PFSK-1 (cell line): ENCODE measurements around the gene OTULINL.

Experiments used
- FOXP2 ChIP-seq: optimal IDR thresholded peaks from 2 replicates; pipeline ENCODE3; 2011; ENCODE audit warnings: borderline replicate concordance, control low read depth, inconsistent platforms; ENCODE audit not compliant: insufficient read depth; ENCODE audit errors: extremely low read length, extremely low read depth
- POLR2AphosphoS5 ChIP-seq: IDR thresholded peaks from 2 replicates; pipeline ENCODE4 v1.6.1; 2012; ENCODE audit warnings: low read depth, mild to moderate bottlenecking, control low read depth, low read length, moderate library complexity
- REST ChIP-seq, 2 experiments: IDR thresholded peaks; 2 replicates each; pipeline versions ENCODE4 v1.6.1 to v1.8.0; 2011 to 2012; ENCODE audit warnings: low read depth in 2 of 2, low read length in 2 of 2, control low read depth in 1 of 2, inconsistent platforms in 1 of 2, mild to moderate bottlenecking in 1 of 2, moderate library complexity in 1 of 2; ENCODE audit not compliant: insufficient read depth in 1 of 2
- SIN3A ChIP-seq: IDR thresholded peaks from 2 replicates; pipeline ENCODE4 v1.6.1; 2012; ENCODE audit warnings: mild to moderate bottlenecking, low read length, moderate library complexity, borderline replicate concordance; ENCODE audit not compliant: insufficient read depth
- TAF1 ChIP-seq: IDR thresholded peaks from 2 replicates; pipeline ENCODE4 v1.6.1; 2012; ENCODE audit warnings: low read length, control low read depth, borderline replicate concordance; ENCODE audit not compliant: insufficient read depth

OTULINL gene

GRCh38 chr5:14593326-14594021, 11.9 kb downstream of the OTULINL start:
- no peak for TF ChIP-seq TAF1
- no peak for TF ChIP-seq REST (IDR thresholded peaks at IDR 0.05; ENCODE audit: insufficient read depth in 1 of 2, low read depth in 2 of 2, low read length in 2 of 2)
- no peak for TF ChIP-seq SIN3A
- TF ChIP-seq POLR2AphosphoS5: no peak
- TF ChIP-seq FOXP2: no peak

- no peak for TF ChIP-seq FOXP2
- no peak for TF ChIP-seq REST (IDR thresholded peaks at IDR 0.05; ENCODE audit: insufficient read depth in 1 of 2, low read depth in 2 of 2, low read length in 2 of 2)
- no peak for TF ChIP-seq SIN3A
- no peak for TF ChIP-seq TAF1
- TF ChIP-seq POLR2AphosphoS5: no peak
Observed at GRCh38 chr5:14594378-14595074, 12.9 kb downstream of the OTULINL start.

- TF ChIP-seq REST (IDR thresholded peaks at IDR 0.05; ENCODE audit: insufficient read depth in 1 of 2, low read depth in 2 of 2, low read length in 2 of 2) (no peak), POLR2AphosphoS5 (no peak), FOXP2 (no peak), SIN3A (no peak), TAF1 (no peak)
Observed at GRCh38 chr5:14595189-14595588, 13.6 kb downstream of the OTULINL start.

- no peak for TF ChIP-seq TAF1
- no peak for TF ChIP-seq FOXP2
- no peak for TF ChIP-seq POLR2AphosphoS5
- no peak for TF ChIP-seq SIN3A
- TF ChIP-seq REST (IDR thresholded peaks at IDR 0.05; ENCODE audit: insufficient read depth in 1 of 2, low read depth in 2 of 2, low read length in 2 of 2): no peak
Observed at GRCh38 chr5:14595891-14596290, 14.3 kb downstream of the OTULINL start.

GRCh38 chr5:14597080-14597479, 15.5 kb downstream of the OTULINL start:
- TF ChIP-seq FOXP2: no peak
